ENCODE data around the gene BLVRB. TPM values are rescaled to one million over a fixed set of nuclear protein-coding genes. Genes with fewer than 3 reads are reported as not detected.

BLVRB gene
- total RNA-seq, 3 donors from 2014 or later, result 206 to 322 (median 284) TPM

DNA sequence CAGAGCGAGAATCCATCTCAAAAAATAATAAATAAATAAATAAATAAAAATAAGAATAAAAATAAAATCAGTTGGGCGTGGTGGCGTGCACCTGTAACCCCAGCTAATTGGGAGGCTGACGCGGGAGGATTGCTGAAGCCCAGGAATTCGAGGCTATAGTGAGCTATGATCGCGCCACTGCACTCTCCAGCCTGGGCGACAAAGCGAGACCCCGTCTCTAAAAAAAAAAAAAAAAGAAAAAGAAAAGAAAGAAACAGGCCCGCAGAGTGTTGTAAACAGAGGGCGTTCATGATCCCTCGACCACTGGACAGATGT, 45.1 kb downstream of the BLVRB start:
- H3K36me3 ChIP-seq, result no peaks in the 10 kb centered on the region
- no peak for DNase-seq (ENCODE audit: low spot score in 2 of 2)
- H3K4me3 ChIP-seq, result peak overlapping the region; percentile 61 to 74 (median 72)
- TF ChIP-seq POLR2A (IDR thresholded peaks at IDR 0.05) (no peak), POLR2AphosphoS5 (IDR thresholded peaks at IDR 0.05) (no peak), CTCF (IDR thresholded peaks at IDR 0.05) (no peak)
- H3K27ac ChIP-seq, result peak overlapping the region; percentile 97 to 98
- intact Hi-C loops (cut with DNase I; ENCODE audit: low total_unique reads), result no loop called here
- no peaks in the 10 kb centered on the region for H3K27me3 ChIP-seq
- H3K4me1 ChIP-seq, result peaks cover 6 to 16% of the 10 kb centered on the region in 2 donors
- no peaks in the 10 kb centered on the region for H3K9me3 ChIP-seq

GRCh38 chr19:40419780-40420179, 45.8 kb downstream of the BLVRB start:
- Histone ChIP-seq H3K4me3 (no peak overlapping the region), H3K36me3 (no peaks in the 10 kb centered on the region), H3K9me3 (no peaks in the 10 kb centered on the region), H3K27ac (peak overlapping the region; percentile 40 to 63), H3K4me1 (peaks cover 6 to 20% of the 10 kb centered on the region in 2 donors), H3K27me3 (no peaks in the 10 kb centered on the region)
- TF ChIP-seq CTCF (IDR thresholded peaks at IDR 0.05) (no peak), POLR2A (IDR thresholded peaks at IDR 0.05) (no peak), POLR2AphosphoS5 (IDR thresholded peaks at IDR 0.05) (no peak)
- intact Hi-C loops (cut with DNase I; ENCODE audit: low total_unique reads), result no loop called here
- DNase-seq (ENCODE audit: low spot score in 2 of 2), result no peak

DNA sequence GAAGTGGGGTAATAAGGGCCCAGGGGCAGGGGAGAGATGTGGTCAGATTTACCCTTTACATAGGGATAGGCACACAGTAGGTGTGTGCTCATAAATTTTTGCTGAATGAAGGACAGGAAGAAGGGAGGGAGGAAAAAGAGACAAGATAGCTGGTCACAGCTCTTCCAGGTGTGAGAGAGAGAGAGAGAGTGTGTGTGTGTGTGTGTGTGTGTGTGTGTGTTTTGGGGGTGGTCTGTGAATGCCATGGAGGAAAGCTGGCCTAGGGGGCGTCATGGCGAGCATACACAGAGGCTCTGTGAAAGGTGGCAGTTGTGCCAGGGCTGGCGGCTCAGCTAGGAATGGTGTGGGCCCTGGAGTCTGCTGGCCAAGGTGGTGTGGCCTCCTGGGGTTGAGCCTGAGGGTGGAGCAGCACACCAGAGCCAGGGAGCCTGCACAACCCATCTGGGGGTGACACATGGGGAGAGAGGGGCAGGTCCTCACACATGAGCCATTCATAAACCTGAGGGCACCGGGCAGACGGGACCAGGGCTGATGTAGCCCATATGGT, 46.4 kb downstream of the BLVRB start:
- Histone ChIP-seq H3K9me3 (no peaks in the 10 kb centered on the region), H3K27ac (peak overlapping the region; percentile 40 to 63), H3K4me3 (no peak overlapping the region), H3K36me3 (no peaks in the 10 kb centered on the region), H3K4me1 (peaks cover 6 to 20% of the 10 kb centered on the region in 2 donors), H3K27me3 (no peaks in the 10 kb centered on the region)
- TF ChIP-seq POLR2AphosphoS5 (IDR thresholded peaks at IDR 0.05) (no peak), CTCF (IDR thresholded peaks at IDR 0.05) (no peak), POLR2A (IDR thresholded peaks at IDR 0.05) (no peak)
- DNase-seq (ENCODE audit: low spot score in 2 of 2), result no peak
- intact Hi-C loops (cut with DNase I; ENCODE audit: low total_unique reads), result no loop called here

GRCh38 chr19:40418040-40418439, 47.5 kb downstream of the BLVRB start:
- no peaks in the 10 kb centered on the region for H3K36me3 ChIP-seq
- no peak overlapping the region for H3K4me3 ChIP-seq
- no peak for DNase-seq (ENCODE audit: low spot score in 2 of 2)
- H3K27me3 ChIP-seq, result no peaks in the 10 kb centered on the region
- H3K27ac ChIP-seq, result peak overlapping the region; percentile 90 to 96
- intact Hi-C loops (cut with DNase I; ENCODE audit: low total_unique reads), result no loop called here
- no peak for TF ChIP-seq POLR2AphosphoS5 (IDR thresholded peaks at IDR 0.05)
- peaks cover 5 to 13% of the 10 kb centered on the region in 2 donors for H3K4me1 ChIP-seq
- H3K9me3 ChIP-seq, result no peaks in the 10 kb centered on the region

DNA sequence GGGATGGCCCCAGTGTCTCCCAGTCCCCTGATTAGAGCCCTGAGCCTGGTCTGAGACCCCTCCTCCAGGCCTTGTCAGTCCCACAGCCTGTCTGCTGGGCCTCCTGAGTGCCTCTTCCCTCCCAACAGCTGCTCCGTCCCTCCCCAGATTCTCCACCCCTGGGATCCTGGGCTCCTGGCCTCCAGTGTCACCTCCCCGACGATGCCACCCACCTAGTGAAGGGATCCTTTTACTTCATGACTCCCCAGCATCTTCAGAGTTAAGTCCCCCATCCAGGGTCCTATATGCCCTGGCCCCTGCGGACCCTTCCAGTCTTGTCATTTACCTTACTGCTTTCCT, 47.9 kb downstream of the BLVRB start:
- Histone ChIP-seq H3K9me3 (no peaks in the 10 kb centered on the region), H3K36me3 (no peaks in the 10 kb centered on the region), H3K4me3 (peak overlapping the region in 1 of 3 donors; percentile 34), H3K27ac (peak overlapping the region; percentile 90 to 96), H3K27me3 (no peaks in the 10 kb centered on the region), H3K4me1 (peaks cover 2 to 13% of the 10 kb centered on the region in 2 donors)
- no peak for DNase-seq (ENCODE audit: low spot score in 2 of 2)
- no peak for TF ChIP-seq POLR2A (IDR thresholded peaks at IDR 0.05)
- no peak for TF ChIP-seq POLR2AphosphoS5 (IDR thresholded peaks at IDR 0.05)
- intact Hi-C loops (cut with DNase I; ENCODE audit: low total_unique reads), result no loop called here

DNA sequence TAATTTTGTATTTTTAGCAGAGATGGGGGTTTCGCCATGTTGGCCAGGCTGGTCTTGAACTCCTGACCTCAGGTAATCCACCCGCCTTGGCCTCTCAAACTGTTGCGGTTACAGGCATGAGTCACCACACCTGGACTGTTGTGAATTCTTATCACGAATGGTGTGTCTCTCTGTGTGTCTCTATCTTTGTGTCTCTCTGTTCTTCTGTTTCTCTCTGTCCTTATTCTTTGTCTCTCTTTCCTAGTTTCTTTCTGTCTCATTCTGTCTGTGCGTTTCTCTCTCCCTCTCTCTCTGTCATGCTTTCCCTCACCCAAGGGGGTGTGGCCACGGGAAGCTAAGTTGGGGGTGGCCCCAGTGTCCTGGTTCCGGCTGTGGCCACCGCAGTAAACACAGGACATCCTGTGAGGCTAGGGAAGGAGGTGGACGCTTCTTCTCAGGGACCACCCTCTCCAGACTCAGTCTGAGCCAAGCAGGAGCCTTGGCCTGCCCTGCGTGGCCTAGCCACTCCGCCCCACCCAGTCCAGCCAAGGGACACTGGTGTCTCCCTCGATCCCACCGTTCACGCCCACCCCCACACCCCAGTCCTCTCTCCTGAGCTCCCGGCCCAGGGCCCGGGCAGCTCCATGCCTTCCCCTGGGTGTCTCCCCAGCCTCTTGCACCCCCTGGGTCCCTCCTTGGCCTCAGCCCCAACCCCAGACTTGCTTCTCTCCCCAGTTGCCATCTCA, 48.5 kb downstream of the BLVRB start:
- Histone ChIP-seq H3K9me3 (no peaks in the 10 kb centered on the region), H3K36me3 (no peaks in the 10 kb centered on the region), H3K27ac (peak overlapping the region; percentile 90 to 96), H3K4me1 (peaks cover 2 to 10% of the 10 kb centered on the region in 2 donors), H3K4me3 (peak overlapping the region in 1 of 3 donors; percentile 34), H3K27me3 (no peaks in the 10 kb centered on the region)
- DNase-seq (ENCODE audit: low spot score in 2 of 2), result peak in 1 of 2 donors; percentile 71
- peak; percentile 17 to 68 (median 47) for TF ChIP-seq POLR2AphosphoS5 (IDR thresholded peaks at IDR 0.05)
- no peak for TF ChIP-seq CTCF (IDR thresholded peaks at IDR 0.05)
- peak; percentile 50 for TF ChIP-seq POLR2A (IDR thresholded peaks at IDR 0.05)
- intact Hi-C loops (cut with DNase I; ENCODE audit: low total_unique reads), result no loop called here

Measured in breast epithelium (tissue), 4 donors.